Neural progenitor cell (in vitro differentiated cells): ENCODE measurements around the gene CRIM1. TPM values are rescaled to one million over a fixed set of nuclear protein-coding genes. Genes with fewer than 3 reads are reported as not detected.

Experiments
- DNase-seq: peaks from one replicate; pipeline ENCODE4 v3.0.0-alpha.2; 2016; ENCODE audit warnings: low spot score
- H2AFZ ChIP-seq: fragments of 200-600 bp; sonication (generic); replicated peaks from 2 replicates; pipeline ENCODE4 v1.6.1; 2016; ENCODE audit warnings: antibody characterized with exemption
- H3F3A ChIP-seq: fragments of 200-600 bp; sonication (generic); 2 replicates; pipeline ENCODE4 v1.6.1; 2016; ENCODE audit warnings: antibody characterized with exemption, low read depth
- H3K27ac ChIP-seq: fragments of 200-600 bp; sonication (generic); 2 replicates; pipeline ENCODE4 v1.5.1; 2016; ENCODE audit warnings: mild to moderate bottlenecking
- H3K27me3 ChIP-seq: fragments of 200-600 bp; sonication (generic); 2 replicates; pipeline ENCODE4 v1.6.1; 2016; ENCODE audit warnings: mild to moderate bottlenecking, moderate library complexity
- H3K36me3 ChIP-seq: fragments of 200-600 bp; sonication (generic); 2 replicates; pipeline ENCODE4 v1.5.1; 2016
- H3K4me1 ChIP-seq: fragments of 200-600 bp; sonication (generic); 2 replicates; pipeline ENCODE4 v1.6.1; 2016; ENCODE audit warnings: mixed run types
- H3K4me2 ChIP-seq: fragments of 200-600 bp; sonication (generic); 2 replicates; pipeline ENCODE4 v1.6.1; 2016
- H3K4me3 ChIP-seq: fragments of 200-600 bp; sonication (generic); 2 replicates; pipeline ENCODE4 v1.5.1; 2016
- H3K79me2 ChIP-seq: fragments of 200-600 bp; sonication (generic); 2 replicates; pipeline ENCODE4 v1.6.1; 2016; ENCODE audit warnings: low read depth
- H3K9ac ChIP-seq: fragments of 200-600 bp; sonication (generic); 2 replicates; pipeline ENCODE4 v1.6.1; 2016
- H3K9me3 ChIP-seq: fragments of 200-600 bp; sonication (generic); 2 replicates; pipeline ENCODE4 v1.5.1; 2016; ENCODE audit warnings: low read depth
- H4K20me1 ChIP-seq: fragments of 200-600 bp; sonication (generic); 2 replicates; pipeline ENCODE4 v1.6.1; 2016; ENCODE audit warnings: low read depth
- H3K27ac Mint-ChIP-seq: 3 replicates; pipeline ENCODE4 v1.8.0; 2021; ENCODE audit warnings: mixed read lengths
- H3K27me3 Mint-ChIP-seq: 2 replicates; pipeline ENCODE4 v1.8.0; 2022; ENCODE audit warnings: low read depth, mild to moderate bottlenecking, inconsistent platforms, moderate library complexity, mixed read lengths; ENCODE audit not compliant: insufficient read depth
- H3K36me3 Mint-ChIP-seq: 3 replicates; pipeline ENCODE4 v1.8.0; 2021; ENCODE audit warnings: mixed read lengths
- H3K4me1 Mint-ChIP-seq: 3 replicates; pipeline ENCODE4 v1.8.0; 2021; ENCODE audit warnings: mixed read lengths
- H3K4me3 Mint-ChIP-seq: 3 replicates; pipeline ENCODE4 v1.8.0; 2021; ENCODE audit warnings: mild to moderate bottlenecking, moderate library complexity, mixed read lengths
- H3K9me3 Mint-ChIP-seq: 3 replicates; pipeline ENCODE4 v1.8.0; 2020; ENCODE audit warnings: mixed read lengths
- CTCF ChIP-seq: fragments of 200-600 bp; sonication (generic); IDR thresholded peaks from 2 replicates; pipeline ENCODE4 v1.5.1; 2017; ENCODE audit warnings: antibody characterized with exemption, mild to moderate bottlenecking
- EZH2 ChIP-seq: fragments of 200-600 bp; sonication (generic); IDR thresholded peaks from 2 replicates; pipeline ENCODE4 v1.6.1; 2017; ENCODE audit warnings: antibody characterized with exemption, mild to moderate bottlenecking, moderate library complexity
- EZH2phosphoT487 ChIP-seq: fragments of 200-600 bp; sonication (generic); IDR thresholded peaks from 2 replicates; pipeline ENCODE4 v1.6.1; 2017; ENCODE audit warnings: antibody characterized with exemption
- total RNA-seq: library from RNA; depleted of rRNA; stranded (reverse); fragments of >200 nt; gene quantifications from 2 replicates; pipeline ENCODE4 v1.2.3, GENCODE V29; 2015; ENCODE audit warnings: low replicate concordance

Gene CRIM1
- total RNA-seq, 1 donor from 2014 or later, result 4.9 TPM

GRCh38 chr2:36380624-36381481, 25.3 kb downstream of the CRIM1 start:
- H3K27ac Mint-ChIP-seq, result no peak overlapping the region
- H3K9me3 Mint-ChIP-seq, result no peaks in the 10 kb centered on the region
- DNase-seq, result peak; percentile 68
- H4K20me1 ChIP-seq, result peaks cover 11% of the 10 kb centered on the region
- peaks cover 25% of the 10 kb centered on the region for H3K4me1 ChIP-seq
- peaks cover 15% of the 10 kb centered on the region for H3K36me3 Mint-ChIP-seq
- no peak overlapping the region for H2AFZ ChIP-seq
- peak overlapping the region; percentile 27 for H3K4me2 ChIP-seq
- H3K9me3 ChIP-seq, result no peaks in the 10 kb centered on the region
- TF ChIP-seq EZH2phosphoT487 (no peak), EZH2 (no peak)
- H3K4me3 ChIP-seq, result no peak overlapping the region
- no peak overlapping the region for H3K27ac ChIP-seq
- H3K36me3 ChIP-seq, result no peaks in the 10 kb centered on the region
- H3K4me1 Mint-ChIP-seq, result peaks cover 33% of the 10 kb centered on the region
- H3K9ac ChIP-seq, result no peak overlapping the region
- no peaks in the 10 kb centered on the region for H3F3A ChIP-seq
- no peak overlapping the region for H3K4me3 Mint-ChIP-seq
- H3K27me3 Mint-ChIP-seq, result no peaks in the 10 kb centered on the region
- peaks cover 30% of the 10 kb centered on the region for H3K79me2 ChIP-seq
- H3K27me3 ChIP-seq, result no peaks in the 10 kb centered on the region

GRCh38 chr2:36381993-36382392, 26.4 kb downstream of the CRIM1 start:
- H3K9me3 Mint-ChIP-seq, result no peaks in the 10 kb centered on the region
- TF ChIP-seq CTCF (no peak), EZH2phosphoT487 (no peak), EZH2 (no peak)
- peaks cover 13% of the 10 kb centered on the region for H3K36me3 Mint-ChIP-seq
- Histone ChIP-seq H3K27ac (no peak overlapping the region), H3K9me3 (no peaks in the 10 kb centered on the region), H3K36me3 (no peaks in the 10 kb centered on the region), H3K4me3 (no peak overlapping the region), H3K27me3 (no peaks in the 10 kb centered on the region), H4K20me1 (peaks cover 4% of the 10 kb centered on the region), H2AFZ (no peak overlapping the region), H3K9ac (no peak overlapping the region), H3F3A (no peaks in the 10 kb centered on the region), H3K4me2 (no peak overlapping the region), H3K79me2 (peaks cover 20% of the 10 kb centered on the region), H3K4me1 (peaks cover 15% of the 10 kb centered on the region)
- H3K27ac Mint-ChIP-seq, result no peak overlapping the region
- no peaks in the 10 kb centered on the region for H3K27me3 Mint-ChIP-seq
- no peak for DNase-seq
- H3K4me1 Mint-ChIP-seq, result peaks cover 26% of the 10 kb centered on the region
- H3K4me3 Mint-ChIP-seq, result no peak overlapping the region

- Mint-ChIP-seq H3K27me3 (no peaks in the 10 kb centered on the region), H3K27ac (no peak overlapping the region), H3K9me3 (no peaks in the 10 kb centered on the region), H3K4me3 (no peak overlapping the region), H3K36me3 (peaks cover 13% of the 10 kb centered on the region), H3K4me1 (peaks cover 26% of the 10 kb centered on the region)
- Histone ChIP-seq H3K36me3 (no peaks in the 10 kb centered on the region), H3K4me3 (no peak overlapping the region), H3K27ac (no peak overlapping the region), H3F3A (no peaks in the 10 kb centered on the region), H3K27me3 (no peaks in the 10 kb centered on the region), H3K4me1 (peaks cover 15% of the 10 kb centered on the region), H2AFZ (no peak overlapping the region), H3K4me2 (no peak overlapping the region), H3K9me3 (no peaks in the 10 kb centered on the region), H4K20me1 (no peaks in the 10 kb centered on the region), H3K9ac (no peak overlapping the region), H3K79me2 (peaks cover 16% of the 10 kb centered on the region)
- DNase-seq, result no peak
- TF ChIP-seq EZH2phosphoT487 (no peak), CTCF (no peak)
Observed at GRCh38 chr2:36382472-36382871, 26.9 kb downstream of the CRIM1 start.

- TF ChIP-seq EZH2 (no peak), CTCF (no peak), EZH2phosphoT487 (no peak)
- H3K36me3 ChIP-seq, result no peaks in the 10 kb centered on the region
- H3K4me1 ChIP-seq, result peaks cover 15% of the 10 kb centered on the region
- Mint-ChIP-seq H3K4me1 (peaks cover 31% of the 10 kb centered on the region), H3K36me3 (peaks cover 7% of the 10 kb centered on the region), H3K27ac (no peak overlapping the region), H3K9me3 (no peaks in the 10 kb centered on the region), H3K27me3 (no peaks in the 10 kb centered on the region), H3K4me3 (no peak overlapping the region)
- H3K79me2 ChIP-seq, result peaks cover 8% of the 10 kb centered on the region
- no peaks in the 10 kb centered on the region for H3K27me3 ChIP-seq
- H3K9me3 ChIP-seq, result no peaks in the 10 kb centered on the region
- H3K9ac ChIP-seq, result no peak overlapping the region
- no peak overlapping the region for H3K27ac ChIP-seq
- no peak for DNase-seq
- H2AFZ ChIP-seq, result no peak overlapping the region
- no peaks in the 10 kb centered on the region for H3F3A ChIP-seq
- H4K20me1 ChIP-seq, result no peaks in the 10 kb centered on the region
- no peak overlapping the region for H3K4me2 ChIP-seq
- no peak overlapping the region for H3K4me3 ChIP-seq
Observed at GRCh38 chr2:36383726-36384125, 28.1 kb downstream of the CRIM1 start.
